ENCODE measurements around the gene SLC5A4.
"Not testable (repeated sequence)": the region's sequence is repeated elsewhere in the genome, so short reads cannot be mapped to it uniquely, and the experiment has no call there.

The SLC5A4 gene

GRCh38 chr22:32199341-32199740 is 55.8 kb downstream of the SLC5A4 start:
- DNase-seq = no peak

- not testable (repeated sequence) for DNase-seq
Measured at GRCh38 chr22:32197553-32198226, 57.5 kb downstream of the SLC5A4 start.

DNA sequence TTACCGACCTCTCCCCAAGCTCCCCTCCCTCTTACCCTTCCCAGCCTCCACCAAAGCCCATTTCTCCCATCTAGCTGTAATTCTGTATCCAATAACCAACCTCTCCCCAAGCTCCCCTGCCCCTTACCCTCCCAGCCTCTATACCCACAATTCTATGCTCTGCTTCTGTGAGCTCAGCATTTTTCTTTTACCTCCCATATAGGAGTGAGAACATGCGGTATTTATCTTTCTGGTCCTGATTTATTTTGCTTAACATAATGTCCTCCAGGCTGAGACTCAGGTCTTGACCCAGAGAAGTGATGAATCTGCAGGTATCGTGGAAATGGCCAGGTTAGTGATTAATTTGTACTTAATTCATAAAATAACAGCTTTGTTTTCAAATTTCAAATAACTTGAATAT is 59.2 kb downstream of the SLC5A4 start:
- DNase-seq = not testable (repeated sequence)

GRCh38 chr22:32193346-32193745 is 61.8 kb downstream of the SLC5A4 start:
- DNase-seq = not testable (repeated sequence)

GRCh38 chr22:32191021-32191420 is 64.1 kb downstream of the SLC5A4 start:
- DNase-seq = not testable (repeated sequence)

DNA sequence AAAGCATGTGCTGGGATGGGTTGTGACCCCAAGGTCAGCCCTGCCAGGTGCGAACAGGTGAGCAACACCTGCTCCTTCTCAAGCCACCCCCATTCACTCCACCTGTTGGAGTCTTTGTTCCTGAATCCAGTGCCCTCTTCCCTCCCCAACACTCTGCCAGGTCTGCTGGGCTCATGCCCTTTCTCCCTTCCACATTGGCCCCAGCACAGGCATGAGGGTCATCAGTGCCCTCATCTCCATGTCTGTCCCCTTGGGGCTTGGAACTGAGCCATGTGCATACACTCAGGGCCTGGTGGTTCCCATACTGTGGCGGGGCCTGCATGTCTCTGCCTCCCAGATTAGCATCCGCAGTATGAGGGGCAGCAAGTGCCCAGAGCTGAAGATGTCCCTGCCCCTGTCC is 69.3 kb downstream of the SLC5A4 start:
- DNase-seq = no peak

DNA sequence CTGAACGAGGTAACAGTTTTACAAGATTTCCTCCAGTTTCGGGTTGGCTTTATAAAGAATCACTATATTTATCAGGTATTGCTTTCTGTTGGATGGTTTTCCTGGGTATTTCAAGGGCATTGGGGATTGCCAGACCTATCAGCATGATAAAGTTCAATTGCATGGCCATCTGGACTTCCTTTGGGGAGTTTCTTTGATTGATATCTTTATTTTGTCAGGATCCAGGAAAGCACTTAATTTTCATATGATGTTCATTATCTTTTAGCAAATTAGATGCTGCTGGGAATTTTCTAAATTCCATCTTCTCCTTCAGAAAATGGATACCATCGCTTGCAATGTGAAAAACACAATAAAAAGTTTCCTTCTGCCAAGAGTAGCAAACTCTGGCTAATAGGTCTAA is 71.5 kb downstream of the SLC5A4 start:
- DNase-seq = no peak

GRCh38 chr22:32181043-32181442 is 74.1 kb downstream of the SLC5A4 start:
- DNase-seq = no peak

GRCh38 chr22:32177221-32177765 is 77.9 kb downstream of the SLC5A4 start:
- no peak for DNase-seq

GRCh38 chr22:32175683-32176644 is 79.2 kb downstream of the SLC5A4 start:
- no peak for DNase-seq

GRCh38 chr22:32175115-32175514 is 80.0 kb downstream of the SLC5A4 start:
- no peak for DNase-seq

Measured in NCI-H524 treated with DMSO at 0.1 percent for 48 hours (cell line).